ENCODE data around the gene PPIP5K2. TPM values are rescaled to one million over a fixed set of nuclear protein-coding genes. Genes with fewer than 3 reads are reported as not detected.

PPIP5K2 gene
- total RNA-seq, 5 donors from 2014 or later (not counting 1 experiment from before 2014, with no cell fraction given) = 40.1 to 63.7 (median 53.3) TPM

GRCh38 chr5:103090791-103091190, 29.3 kb upstream of the PPIP5K2 start:
- DNase-seq = no peak
- Histone ChIP-seq H3K9me3 (no peaks in the 10 kb centered on the region), H3K27ac (ENCODE audit: low read length) (no peak overlapping the region), H3K36me3 (ENCODE audit: control insufficient read depth in 2 of 2, extremely low read depth in 1 of 2, insufficient read depth in 1 of 2, low read length in 1 of 2) (peaks cover 0 to 20% of the 10 kb centered on the region in 2 donors), H3K27me3 (replicated peaks in 1 of 2; ENCODE audit: control insufficient read depth in 2 of 2, extremely low read depth in 1 of 2, insufficient read depth in 2 of 2, low read length in 1 of 2) (no peaks in the 10 kb centered on the region), H3K4me1 (ENCODE audit: control insufficient read depth in 1 of 2, extremely low read depth in 1 of 2, insufficient read depth in 2 of 2, low read length in 2 of 2) (no peaks in the 10 kb centered on the region), H3K4me3 (ENCODE audit: control insufficient read depth in 1 of 2, extremely low read depth in 1 of 2, low read length in 1 of 2) (no peak overlapping the region)
- H3K4me1 Mint-ChIP-seq = no peaks in the 10 kb centered on the region
- no peak for ATAC-seq (replicated peaks in 1 of 4)
- WGBS (ENCODE audit: insufficient coverage) = no CpG with 5 or more reads among the region's 1 CpG
- no peaks in the 10 kb centered on the region for H3K27me3 Mint-ChIP-seq
- CTCF ChIA-PET = no interaction called here
- H3K27ac Mint-ChIP-seq = no peak overlapping the region
- H3K36me3 Mint-ChIP-seq = peaks cover 72% of the 10 kb centered on the region
- POLR2A ChIA-PET = interaction anchor here in 1 of 2 donors (0.6 kb wide), 1 partner anchor 34 kb away, joined by 3 read pairs; no protein-coding TSS in a partner anchor
- peaks cover 7 to 9% (median 7%) of the 10 kb centered on the region in 3 donors for H3K9me3 Mint-ChIP-seq
- no peak overlapping the region for H3K4me3 Mint-ChIP-seq

- H3K36me3 Mint-ChIP-seq = peaks cover 70% of the 10 kb centered on the region
- ATAC-seq (replicated peaks in 1 of 4) (no peak), DNase-seq (no peak)
- Histone ChIP-seq H3K27ac (ENCODE audit: low read length) (no peak overlapping the region), H3K4me3 (ENCODE audit: control insufficient read depth in 1 of 2, extremely low read depth in 1 of 2, low read length in 1 of 2) (no peak overlapping the region), H3K27me3 (replicated peaks in 1 of 2; ENCODE audit: control insufficient read depth in 2 of 2, extremely low read depth in 1 of 2, insufficient read depth in 2 of 2, low read length in 1 of 2) (no peaks in the 10 kb centered on the region), H3K4me1 (ENCODE audit: control insufficient read depth in 1 of 2, extremely low read depth in 1 of 2, insufficient read depth in 2 of 2, low read length in 2 of 2) (no peaks in the 10 kb centered on the region), H3K36me3 (ENCODE audit: control insufficient read depth in 2 of 2, extremely low read depth in 1 of 2, insufficient read depth in 1 of 2, low read length in 1 of 2) (peaks cover 0 to 8% of the 10 kb centered on the region in 2 donors), H3K9me3 (no peaks in the 10 kb centered on the region)
- H3K4me1 Mint-ChIP-seq = no peaks in the 10 kb centered on the region
- ChIA-PET POLR2A (no interaction called here), CTCF (interaction anchor here (0.6 to 0.7 kb wide), 6 partner anchors 22 to 532 kb away, joined by 3 to 6 read pairs (median 3); no protein-coding TSS in a partner anchor)
- no peaks in the 10 kb centered on the region for H3K27me3 Mint-ChIP-seq
- H3K27ac Mint-ChIP-seq = no peak overlapping the region
- H3K9me3 Mint-ChIP-seq = no peaks in the 10 kb centered on the region
- no CpG with 5 or more reads among the region's 3 CpGs for WGBS (ENCODE audit: insufficient coverage)
- H3K4me3 Mint-ChIP-seq = no peak overlapping the region
These were observed 27.4 kb upstream of the PPIP5K2 start for GRCh38 chr5:103092676-103093075.

- ATAC-seq (replicated peaks in 1 of 4) (no peak), DNase-seq (no peak)
- peaks cover 0 to 8% of the 10 kb centered on the region in 2 donors for H3K36me3 ChIP-seq (ENCODE audit: control insufficient read depth in 2 of 2, extremely low read depth in 1 of 2, insufficient read depth in 1 of 2, low read length in 1 of 2)
- no peaks in the 10 kb centered on the region for H3K27me3 ChIP-seq (replicated peaks in 1 of 2; ENCODE audit: control insufficient read depth in 2 of 2, extremely low read depth in 1 of 2, insufficient read depth in 2 of 2, low read length in 1 of 2)
- H3K27ac Mint-ChIP-seq = no peak overlapping the region
- H3K4me1 ChIP-seq (ENCODE audit: control insufficient read depth in 1 of 2, extremely low read depth in 1 of 2, insufficient read depth in 2 of 2, low read length in 2 of 2) = no peaks in the 10 kb centered on the region
- H3K36me3 Mint-ChIP-seq = peaks cover 62% of the 10 kb centered on the region
- H3K9me3 ChIP-seq = no peaks in the 10 kb centered on the region
- no peaks in the 10 kb centered on the region for H3K4me1 Mint-ChIP-seq
- CTCF ChIA-PET = interaction anchor here in 1 of 2 donors (0.8 kb wide), 1 partner anchor 46 kb away, joined by 4 read pairs; no protein-coding TSS in a partner anchor
- no peak overlapping the region for H3K4me3 ChIP-seq (ENCODE audit: control insufficient read depth in 1 of 2, extremely low read depth in 1 of 2, low read length in 1 of 2)
- H3K4me3 Mint-ChIP-seq = no peak overlapping the region
- WGBS (ENCODE audit: insufficient coverage) = no CpG with 5 or more reads among the region's 1 CpG
- H3K27me3 Mint-ChIP-seq = no peaks in the 10 kb centered on the region
- H3K27ac ChIP-seq (ENCODE audit: low read length) = no peak overlapping the region
- POLR2A ChIA-PET = no interaction called here
- H3K9me3 Mint-ChIP-seq = no peaks in the 10 kb centered on the region
These were observed 26.4 kb upstream of the PPIP5K2 start for GRCh38 chr5:103093727-103094126.

- ChIA-PET POLR2A (no interaction called here), CTCF (no interaction called here)
- ATAC-seq (replicated peaks in 1 of 4) = no peak
- Histone ChIP-seq H3K27ac (ENCODE audit: low read length) (no peak overlapping the region), H3K9me3 (no peaks in the 10 kb centered on the region), H3K36me3 (ENCODE audit: control insufficient read depth in 2 of 2, extremely low read depth in 1 of 2, insufficient read depth in 1 of 2, low read length in 1 of 2) (peaks cover 0 to 8% of the 10 kb centered on the region in 2 donors), H3K4me1 (ENCODE audit: control insufficient read depth in 1 of 2, extremely low read depth in 1 of 2, insufficient read depth in 2 of 2, low read length in 2 of 2) (no peaks in the 10 kb centered on the region), H3K27me3 (replicated peaks in 1 of 2; ENCODE audit: control insufficient read depth in 2 of 2, extremely low read depth in 1 of 2, insufficient read depth in 2 of 2, low read length in 1 of 2) (no peaks in the 10 kb centered on the region), H3K4me3 (ENCODE audit: control insufficient read depth in 1 of 2, extremely low read depth in 1 of 2, low read length in 1 of 2) (no peak overlapping the region)
- no peak overlapping the region for H3K4me3 Mint-ChIP-seq
- no peak overlapping the region for H3K27ac Mint-ChIP-seq
- no peaks in the 10 kb centered on the region for H3K9me3 Mint-ChIP-seq
- H3K36me3 Mint-ChIP-seq = peaks cover 54% of the 10 kb centered on the region
- DNase-seq = no peak
- 86% methylated on average over 1 of the region's 2 CpGs for WGBS (ENCODE audit: insufficient coverage)
- no peaks in the 10 kb centered on the region for H3K4me1 Mint-ChIP-seq
- H3K27me3 Mint-ChIP-seq = no peaks in the 10 kb centered on the region
These were observed 25.4 kb upstream of the PPIP5K2 start for GRCh38 chr5:103094737-103095136.

GRCh38 chr5:103098993-103099392, 21.1 kb upstream of the PPIP5K2 start:
- Mint-ChIP-seq H3K27me3 (no peaks in the 10 kb centered on the region), H3K36me3 (peaks cover 51% of the 10 kb centered on the region), H3K27ac (no peak overlapping the region), H3K4me3 (no peak overlapping the region), H3K4me1 (peaks cover 0 to 6% (median 0%) of the 10 kb centered on the region in 3 donors), H3K9me3 (no peaks in the 10 kb centered on the region)
- no peaks in the 10 kb centered on the region for H3K27me3 ChIP-seq (replicated peaks in 1 of 2; ENCODE audit: control insufficient read depth in 2 of 2, extremely low read depth in 1 of 2, insufficient read depth in 2 of 2, low read length in 1 of 2)
- no peaks in the 10 kb centered on the region for H3K4me1 ChIP-seq (ENCODE audit: control insufficient read depth in 1 of 2, extremely low read depth in 1 of 2, insufficient read depth in 2 of 2, low read length in 2 of 2)
- DNase-seq = no peak
- ChIA-PET CTCF (interaction anchor here in 1 of 2 donors (0.9 kb wide), 1 partner anchor 40 kb away, joined by 3 read pairs; no protein-coding TSS in a partner anchor), POLR2A (interaction anchor here in 1 of 2 donors (0.7 kb wide), 1 partner anchor 292 kb away, joined by 3 read pairs; no protein-coding TSS in a partner anchor)
- H3K27ac ChIP-seq (ENCODE audit: low read length) = no peak overlapping the region
- H3K9me3 ChIP-seq = no peaks in the 10 kb centered on the region
- ATAC-seq (replicated peaks in 1 of 4) = no peak
- no CpG with 5 or more reads among the region's 2 CpGs for WGBS (ENCODE audit: insufficient coverage)
- no peak overlapping the region for H3K4me3 ChIP-seq (ENCODE audit: control insufficient read depth in 1 of 2, extremely low read depth in 1 of 2, low read length in 1 of 2)
- peaks cover 0 to 22% of the 10 kb centered on the region in 2 donors for H3K36me3 ChIP-seq (ENCODE audit: control insufficient read depth in 2 of 2, extremely low read depth in 1 of 2, insufficient read depth in 1 of 2, low read length in 1 of 2)

- WGBS (ENCODE audit: insufficient coverage) = no CpG with 5 or more reads among the region's 6 CpGs
- Mint-ChIP-seq H3K4me1 (peaks cover 0 to 6% (median 0%) of the 10 kb centered on the region in 3 donors), H3K27ac (no peak overlapping the region), H3K36me3 (peaks cover 39% of the 10 kb centered on the region), H3K4me3 (no peak overlapping the region), H3K9me3 (no peaks in the 10 kb centered on the region), H3K27me3 (no peaks in the 10 kb centered on the region)
- Histone ChIP-seq H3K27ac (ENCODE audit: low read length) (no peak overlapping the region), H3K9me3 (no peaks in the 10 kb centered on the region), H3K4me1 (ENCODE audit: control insufficient read depth in 1 of 2, extremely low read depth in 1 of 2, insufficient read depth in 2 of 2, low read length in 2 of 2) (no peaks in the 10 kb centered on the region), H3K4me3 (ENCODE audit: control insufficient read depth in 1 of 2, extremely low read depth in 1 of 2, low read length in 1 of 2) (no peak overlapping the region), H3K27me3 (replicated peaks in 1 of 2; ENCODE audit: control insufficient read depth in 2 of 2, extremely low read depth in 1 of 2, insufficient read depth in 2 of 2, low read length in 1 of 2) (no peaks in the 10 kb centered on the region), H3K36me3 (ENCODE audit: control insufficient read depth in 2 of 2, extremely low read depth in 1 of 2, insufficient read depth in 1 of 2, low read length in 1 of 2) (peaks cover 0 to 21% of the 10 kb centered on the region in 2 donors)
- ChIA-PET POLR2A (no interaction called here), CTCF (interaction anchor here in 1 of 2 donors (0.5 to 0.8 kb wide), 3 partner anchors 11 to 862 kb away, joined by 3 to 5 read pairs (median 4); no protein-coding TSS in a partner anchor)
- DNase-seq (no peak), ATAC-seq (replicated peaks in 1 of 4) (no peak)
These were observed 18.9 kb upstream of the PPIP5K2 start for GRCh38 chr5:103101079-103101750.

Data from T-cell (primary cell).